ENCODE measurements around the gene XBP1.

- TF ChIP-seq, protein P1, sequence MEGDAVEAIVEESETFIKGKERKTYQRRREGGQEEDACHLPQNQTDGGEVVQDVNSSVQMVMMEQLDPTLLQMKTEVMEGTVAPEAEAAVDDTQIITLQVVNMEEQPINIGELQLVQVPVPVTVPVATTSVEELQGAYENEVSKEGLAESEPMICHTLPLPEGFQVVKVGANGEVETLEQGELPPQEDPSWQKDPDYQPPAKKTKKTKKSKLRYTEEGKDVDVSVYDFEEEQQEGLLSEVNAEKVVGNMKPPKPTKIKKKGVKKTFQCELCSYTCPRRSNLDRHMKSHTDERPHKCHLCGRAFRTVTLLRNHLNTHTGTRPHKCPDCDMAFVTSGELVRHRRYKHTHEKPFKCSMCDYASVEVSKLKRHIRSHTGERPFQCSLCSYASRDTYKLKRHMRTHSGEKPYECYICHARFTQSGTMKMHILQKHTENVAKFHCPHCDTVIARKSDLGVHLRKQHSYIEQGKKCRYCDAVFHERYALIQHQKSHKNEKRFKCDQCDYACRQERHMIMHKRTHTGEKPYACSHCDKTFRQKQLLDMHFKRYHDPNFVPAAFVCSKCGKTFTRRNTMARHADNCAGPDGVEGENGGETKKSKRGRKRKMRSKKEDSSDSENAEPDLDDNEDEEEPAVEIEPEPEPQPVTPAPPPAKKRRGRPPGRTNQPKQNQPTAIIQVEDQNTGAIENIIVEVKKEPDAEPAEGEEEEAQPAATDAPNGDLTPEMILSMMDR (IDR thresholded peaks at IDR 0.05; ENCODE audit: low read depth, low read length), result no peak
- TF ChIP-seq POLR2A (IDR thresholded peaks at IDR 0.05; ENCODE audit: extremely low read depth, insufficient read length), result no peak
- TF ChIP-seq MYC (IDR thresholded peaks at IDR 0.05; ENCODE audit: low read depth, low read length), result no peak
These were observed 16.3 kb downstream of the XBP1 start for GRCh38 chr22:28783786-28784671.

All from NB4 (cell line).